ENCODE results near the gene ELL2. TPM values are rescaled to one million over a fixed set of nuclear protein-coding genes. Genes with fewer than 3 reads are reported as not detected.

Gene ELL2
- total and polyA plus RNA-seq, 2 donors (not counting 1 experiment from before 2014, with no cell fraction given) = 7.2 to 27.0 TPM

GRCh38 chr5:95866435-95867040 lies 95.1 kb downstream of the ELL2 start:
- no peaks in the 10 kb centered on the region for H3K79me2 ChIP-seq (ENCODE audit: control insufficient read depth, insufficient read depth, low read length)
- DNase-seq (no peak), ATAC-seq (ENCODE audit: low read depth) (no peak)
- no peak overlapping the region for H3K4me3 Mint-ChIP-seq
- intact Hi-C loops (cut with micrococcal nuclease) = no loop called here
- H3K27ac ChIP-seq (ENCODE audit: low read length in 2 of 2) = no peak overlapping the region
- no peaks in the 10 kb centered on the region for H3K27me3 ChIP-seq (replicated peaks in 1 of 4; ENCODE audit: control extremely low read depth in 1 of 4, control insufficient read depth in 3 of 4, insufficient read depth in 4 of 4, low read length in 3 of 4)
- H3K36me3 ChIP-seq (replicated peaks in 1 of 2; ENCODE audit: control extremely low read depth in 1 of 2, control insufficient read depth in 1 of 2, extremely low read depth in 1 of 2, insufficient read depth in 2 of 2, low read length in 1 of 2) = no peaks in the 10 kb centered on the region
- no peaks in the 10 kb centered on the region for H3K9me3 Mint-ChIP-seq (ENCODE audit: insufficient read depth)
- H4K20me1 ChIP-seq (ENCODE audit: control insufficient read depth, insufficient read depth, low read length, poor library complexity, severe bottlenecking) = no peaks in the 10 kb centered on the region
- peak overlapping the region; percentile 21 for H3K27ac Mint-ChIP-seq
- peaks cover 0 to 5% (median 0%) of the 10 kb centered on the region in 3 donors for H3K9me3 ChIP-seq (ENCODE audit: control extremely low read depth in 1 of 3, control insufficient read depth in 2 of 3, insufficient read depth in 1 of 3, low read length in 2 of 3)
- WGBS (ENCODE audit: insufficient coverage) = no CpG with 5 or more reads among the region's 1 CpG
- H3K9ac ChIP-seq (ENCODE audit: low read length) = no peak overlapping the region
- POLR2A ChIA-PET = no interaction called here
- H3K27me3 Mint-ChIP-seq = peaks cover 5% of the 10 kb centered on the region
- TF ChIP-seq EZH2 (IDR thresholded peaks at IDR 0.05; ENCODE audit: borderline replicate concordance, insufficient read depth, low read depth, low read length, poor library complexity, severe bottlenecking) (no peak), CTCF (IDR thresholded peaks at IDR 0.05) (no peak)
- H3K4me2 ChIP-seq (replicated peaks; ENCODE audit: low read depth, low read length, poor library complexity, severe bottlenecking) = no peak overlapping the region
- CTCF ChIA-PET = interaction anchor here (0.7 to 1.5 kb wide), 3 partner anchors 10 to 202 kb away, joined by 3 to 4 read pairs (median 4); no protein-coding TSS in a partner anchor
- peaks cover 30 to 31% of the 10 kb centered on the region in 2 donors for H3K4me1 ChIP-seq (ENCODE audit: control insufficient read depth in 2 of 2, insufficient read depth in 2 of 2, low read length in 2 of 2)
- peaks cover 39% of the 10 kb centered on the region for H3K4me1 Mint-ChIP-seq
- H3K4me3 ChIP-seq (ENCODE audit: control extremely low read depth in 1 of 5, extremely low read depth in 1 of 5, insufficient read depth in 1 of 5, low read depth in 2 of 5, low read length in 4 of 5) = no peak overlapping the region
- no peak overlapping the region for H2AFZ ChIP-seq (ENCODE audit: insufficient read depth, low read depth, low read length, poor library complexity, severe bottlenecking)

- intact Hi-C loops (cut with micrococcal nuclease) = loop anchor here (5.0 kb wide), 1 partner anchor 97 kb away; the partner anchor contains the start of gene ELL2
- Histone ChIP-seq H3K79me2 (ENCODE audit: control insufficient read depth, insufficient read depth, low read length) (no peaks in the 10 kb centered on the region), H3K4me2 (replicated peaks; ENCODE audit: low read depth, low read length, poor library complexity, severe bottlenecking) (no peak overlapping the region), H3K9me3 (ENCODE audit: control extremely low read depth in 1 of 3, control insufficient read depth in 2 of 3, insufficient read depth in 1 of 3, low read length in 2 of 3) (peaks cover 0 to 5% (median 0%) of the 10 kb centered on the region in 3 donors), H3K4me1 (ENCODE audit: control insufficient read depth in 2 of 2, insufficient read depth in 2 of 2, low read length in 2 of 2) (peaks cover 26% of the 10 kb centered on the region in 2 donors), H3K9ac (ENCODE audit: low read length) (no peak overlapping the region), H3K4me3 (ENCODE audit: control extremely low read depth in 1 of 5, extremely low read depth in 1 of 5, insufficient read depth in 1 of 5, low read depth in 2 of 5, low read length in 4 of 5) (no peak overlapping the region), H4K20me1 (ENCODE audit: control insufficient read depth, insufficient read depth, low read length, poor library complexity, severe bottlenecking) (no peaks in the 10 kb centered on the region), H3K36me3 (replicated peaks in 1 of 2; ENCODE audit: control extremely low read depth in 1 of 2, control insufficient read depth in 1 of 2, extremely low read depth in 1 of 2, insufficient read depth in 2 of 2, low read length in 1 of 2) (no peaks in the 10 kb centered on the region), H3K27me3 (replicated peaks in 1 of 4; ENCODE audit: control extremely low read depth in 1 of 4, control insufficient read depth in 3 of 4, insufficient read depth in 4 of 4, low read length in 3 of 4) (peaks cover 0 to 3% (median 0%) of the 10 kb centered on the region in 4 experiments), H3K27ac (ENCODE audit: low read length in 2 of 2) (no peak overlapping the region), H2AFZ (ENCODE audit: insufficient read depth, low read depth, low read length, poor library complexity, severe bottlenecking) (no peak overlapping the region)
- CTCF ChIA-PET = interaction anchor here (0.6 to 1.5 kb wide), 4 partner anchors 11 to 736 kb away, joined by 3 to 5 read pairs (median 4); no protein-coding TSS in a partner anchor
- no peak for DNase-seq
- no peak for ATAC-seq (ENCODE audit: low read depth)
- 94% methylated on average over 4 of the region's 6 CpGs for WGBS (ENCODE audit: insufficient coverage)
- H3K9me3 Mint-ChIP-seq (ENCODE audit: insufficient read depth) = no peaks in the 10 kb centered on the region
- peaks cover 34% of the 10 kb centered on the region for H3K4me1 Mint-ChIP-seq
- POLR2A ChIA-PET = no interaction called here
- TF ChIP-seq EZH2 (IDR thresholded peaks at IDR 0.05; ENCODE audit: borderline replicate concordance, insufficient read depth, low read depth, low read length, poor library complexity, severe bottlenecking) = no peak
- no peak for TF ChIP-seq CTCF (IDR thresholded peaks at IDR 0.05)
- no peak overlapping the region for H3K4me3 Mint-ChIP-seq
- H3K27ac Mint-ChIP-seq = no peak overlapping the region
- peaks cover 5% of the 10 kb centered on the region for H3K27me3 Mint-ChIP-seq
These were observed 96.6 kb downstream of the ELL2 start for GRCh38 chr5:95864944-95865504.
